PC-9 (cell line): ENCODE results near the gene CAPN7. TPM values are rescaled to one million over a fixed set of nuclear protein-coding genes. Genes with fewer than 3 reads are reported as not detected.

Experiments used
- BruUV-seq: library from RNA; stranded (reverse); fragments of 400-500 nt; replicated peaks from 2 replicates; lab custom pipeline; 2021; lab: Mats Ljungman, UMichigan
- CTCF ChIA-PET: fragments of 300-600 bp; sonication (Branson Sonifier 250); formaldehyde crosslinking; loops from one replicate; lab custom pipeline; 2022; ENCODE audit warnings: antibody characterized with exemption; lab: Charles Lee
- POLR2A ChIA-PET: fragments of 300-600 bp; sonication (Branson Sonifier 250); formaldehyde crosslinking; loops from one replicate; lab custom pipeline; 2022; ENCODE audit warnings: antibody characterized with exemption; ENCODE audit not compliant: unreplicated experiment; lab: Charles Lee
- DNase-seq, 2 experiments: peaks; one replicate each; pipeline versions ENCODE4 v3.0.0 to v3.0.0-alpha.2; 2015 to 2022; ENCODE audit warnings: mixed read lengths in 1 of 2
- H2AFZ ChIP-seq: fragments of 200-600 bp; sonication (generic); 2 replicates; pipeline ENCODE4 v1.8.1; 2017; ENCODE audit warnings: antibody characterized with exemption
- H3F3A ChIP-seq: fragments of 200-600 bp; sonication (generic); 2 replicates; pipeline ENCODE4 v1.8.1; 2017; ENCODE audit warnings: antibody characterized with exemption, mild to moderate bottlenecking, low read depth; ENCODE audit not compliant: insufficient read depth
- H3K27ac ChIP-seq: fragments of 200-600 bp; sonication (generic); 2 replicates; pipeline ENCODE4 v1.6.1; 2016; ENCODE audit warnings: mixed run types
- H3K27me3 ChIP-seq: fragments of 200-600 bp; sonication (generic); 2 replicates; pipeline ENCODE4 v1.6.1; 2016; ENCODE audit warnings: low read depth, mixed run types; ENCODE audit not compliant: insufficient read depth
- H3K36me3 ChIP-seq: fragments of 200-600 bp; sonication (generic); 2 replicates; pipeline ENCODE4 v1.6.1; 2016; ENCODE audit warnings: low read depth, mixed run types
- H3K4me1 ChIP-seq: fragments of 200-600 bp; sonication (generic); replicated peaks from 2 replicates; pipeline ENCODE4 v1.6.1; 2016; ENCODE audit warnings: mixed run types; ENCODE audit not compliant: insufficient read depth
- H3K4me2 ChIP-seq: fragments of 200-600 bp; sonication (generic); 2 replicates; pipeline ENCODE4 v1.6.1; 2017; ENCODE audit warnings: mixed run types
- H3K4me3 ChIP-seq: fragments of 200-600 bp; sonication (generic); 2 replicates; pipeline ENCODE4 v1.6.1; 2016; ENCODE audit warnings: mixed run types
- H3K79me2 ChIP-seq: fragments of 200-600 bp; sonication (generic); 2 replicates; pipeline ENCODE4 v1.6.1; 2017; ENCODE audit warnings: low read depth, mixed run types
- H3K9me2 ChIP-seq: fragments of 200-600 bp; sonication (generic); 2 replicates; pipeline ENCODE4 v1.8.1; 2017; ENCODE audit warnings: mild to moderate bottlenecking; ENCODE audit not compliant: insufficient read depth
- H3K9me3 ChIP-seq: fragments of 200-600 bp; sonication (generic); 2 replicates; pipeline ENCODE4 v1.8.1; 2016; ENCODE audit warnings: low read depth; ENCODE audit not compliant: insufficient read depth
- H4K20me1 ChIP-seq: fragments of 200-600 bp; sonication (generic); 2 replicates; pipeline ENCODE4 v1.8.1; 2017; ENCODE audit not compliant: insufficient read depth
- CTCF ChIP-seq: fragments of 200-600 bp; sonication (generic); conservative IDR thresholded peaks from 2 replicates; pipeline ENCODE4 v1.6.1; 2017; ENCODE audit warnings: mixed run types, antibody characterized with exemption, mild to moderate bottlenecking, moderate library complexity
- EZH2 ChIP-seq: fragments of 200-600 bp; sonication (generic); IDR thresholded peaks from 2 replicates; pipeline ENCODE4 v1.8.0; 2017; ENCODE audit warnings: antibody characterized with exemption, low read depth
- intact Hi-C: fragments of 100-400 bp; cut with micrococcal nuclease; formaldehyde crosslinking; loops from one replicate; pipeline ENCODE4 v1.10.0; 2022; ENCODE audit not compliant: unreplicated experiment
- total RNA-seq: library from RNA; stranded (reverse); gene quantifications from 2 replicates; pipeline ENCODE4 v1.2.3, GENCODE V29; 2021

The CAPN7 gene
- total RNA-seq, 1 experiment from 2014 or later: 28.5 TPM

- H3K27ac ChIP-seq: no peak overlapping the region
- H4K20me1 ChIP-seq: no peaks in the 10 kb centered on the region
- no peak for TF ChIP-seq EZH2
- no peak for TF ChIP-seq CTCF
- ChIA-PET POLR2A (interaction anchor here (0.5 kb wide), 1 partner anchor 182 kb away, joined by 3 read pairs; no protein-coding TSS in a partner anchor), CTCF (no interaction called here)
- peaks cover 49% of the 10 kb centered on the region; the same call in 1 of the 2 replicates for H3K79me2 ChIP-seq
- H3F3A ChIP-seq: peaks cover 17% of the 10 kb centered on the region
- H3K4me3 ChIP-seq: no peak overlapping the region
- H3K9me3 ChIP-seq: no peaks in the 10 kb centered on the region
- no TSS peak for BruUV-seq
- intact Hi-C loops: no loop called here
- no peak overlapping the region for H2AFZ ChIP-seq
- no peaks in the 10 kb centered on the region for H3K9me2 ChIP-seq
- H3K27me3 ChIP-seq: no peaks in the 10 kb centered on the region
- H3K36me3 ChIP-seq: no peaks in the 10 kb centered on the region
- H3K4me2 ChIP-seq: no peak overlapping the region
- no peak for DNase-seq
- peaks cover 17% of the 10 kb centered on the region for H3K4me1 ChIP-seq
These were observed 81.7 kb downstream of the CAPN7 start for GRCh38 chr3:15287565-15288330.

GRCh38 chr3:15288331-15289035 is 82.4 kb downstream of the CAPN7 start:
- Histone ChIP-seq H3K4me2 (no peak overlapping the region), H3K4me1 (peaks cover 24% of the 10 kb centered on the region), H3F3A (peaks cover 24% of the 10 kb centered on the region), H3K9me2 (no peaks in the 10 kb centered on the region), H3K27ac (no peak overlapping the region), H3K79me2 (peaks cover 49% of the 10 kb centered on the region; the same call in 1 of the 2 replicates), H3K36me3 (no peaks in the 10 kb centered on the region), H4K20me1 (no peaks in the 10 kb centered on the region), H3K27me3 (no peaks in the 10 kb centered on the region), H3K4me3 (no peak overlapping the region), H3K9me3 (no peaks in the 10 kb centered on the region), H2AFZ (no peak overlapping the region)
- ChIA-PET CTCF (no interaction called here), POLR2A (interaction anchor here (0.6 kb wide), 1 partner anchor 44 kb away, joined by 4 read pairs; no protein-coding TSS in a partner anchor)
- DNase-seq: no peak
- TF ChIP-seq EZH2 (no peak), CTCF (no peak)
- intact Hi-C loops: no loop called here
- no TSS peak for BruUV-seq

GRCh38 chr3:15289661-15290060 is 83.6 kb downstream of the CAPN7 start:
- no TSS peak for BruUV-seq
- H3K27me3 ChIP-seq: no peaks in the 10 kb centered on the region
- POLR2A ChIA-PET: no interaction called here
- H4K20me1 ChIP-seq: no peaks in the 10 kb centered on the region
- no peak overlapping the region for H2AFZ ChIP-seq
- H3K4me3 ChIP-seq: no peak overlapping the region
- H3K36me3 ChIP-seq: no peaks in the 10 kb centered on the region
- H3F3A ChIP-seq: peaks cover 36% of the 10 kb centered on the region
- no peak overlapping the region for H3K27ac ChIP-seq
- no peak overlapping the region for H3K4me2 ChIP-seq
- DNase-seq: no peak
- intact Hi-C loops: no loop called here
- no peaks in the 10 kb centered on the region for H3K9me3 ChIP-seq
- H3K9me2 ChIP-seq: no peaks in the 10 kb centered on the region
- CTCF ChIA-PET: interaction anchor here (0.5 kb wide), 1 partner anchor 43 kb away, joined by 4 read pairs; the partner anchor contains the start of gene SH3BP5
- TF ChIP-seq EZH2 (no peak), CTCF (no peak)
- peaks cover 28% of the 10 kb centered on the region for H3K4me1 ChIP-seq
- H3K79me2 ChIP-seq: peaks cover 48% of the 10 kb centered on the region; the same call in 1 of the 2 replicates
